A549 (cell line): ENCODE data around the gene ZNF316. TPM values are rescaled to one million over a fixed set of nuclear protein-coding genes. Genes with fewer than 3 reads are reported as not detected.

Experiments
- ATAC-seq, 2 experiments: fragments of 200-7000 bp in 1 of 2; fragments of >200 bp in 1 of 2; cut with Nextera tagmentation in 1 of 2; cut with Tn5 transposase in 1 of 2; 3 replicates each; pipeline versions ENCODE4 v1.8.0 to v1.9.1; 2018 to 2020; ENCODE audit warnings: mild to moderate bottlenecking in 1 of 2, moderate library complexity in 1 of 2
- CTCF ChIA-PET: fragments of 300-600 bp; sonication (Branson Sonifier 250); formaldehyde crosslinking; extraction: SDS; loops from one replicate; lab custom pipeline; 2021; ENCODE audit warnings: antibody characterized with exemption, inconsistent platforms; lab: Yijun Ruan, JAX
- POLR2A ChIA-PET: fragments of 350-600 bp; formaldehyde crosslinking; extraction: SDS; loops from one replicate; lab custom pipeline; 2021; ENCODE audit warnings: antibody characterized with exemption, inconsistent platforms; lab: Yijun Ruan, JAX
- DNase-seq, 2 experiments: peaks; one replicate each; pipeline versions ENCODE4 v3.0.0 to v3.0.0-alpha.2; 2011 to 2016; ENCODE audit warnings: low read depth in 1 of 2, low spot score in 1 of 2
- FAIRE-seq: peaks from 2 replicates; lab custom pipeline; 2011; peaks lifted over from hg19 to GRCh38; lab: Jason Lieb, UNC
- H3K27ac ChIP-seq, 2 experiments: fragments of >200 bp; sonication (Bioruptor Twin); formaldehyde crosslinking; 3 replicates each; pipeline ENCODE4 v1.5.1; 2016 to 2017
- H3K4me1 ChIP-seq: fragments of >200 bp; sonication (Bioruptor Twin); formaldehyde crosslinking; 3 replicates; pipeline ENCODE4 v1.6.1; 2016
- H3K4me2 ChIP-seq: fragments of >200 bp; sonication (Bioruptor Twin); formaldehyde crosslinking; 3 replicates; pipeline ENCODE4 v1.6.1; 2016
- H3K4me3 ChIP-seq: fragments of >200 bp; sonication (Bioruptor Twin); formaldehyde crosslinking; 3 replicates; pipeline ENCODE4 v1.5.1; 2016
- H3K9me3 ChIP-seq: fragments of >200 bp; sonication (Bioruptor Twin); formaldehyde crosslinking; 3 replicates; pipeline ENCODE4 v1.6.1; 2016
- BCL3 ChIP-seq: fragments of >200 bp; sonication (Bioruptor Twin); formaldehyde crosslinking; IDR thresholded peaks from 3 replicates; pipeline ENCODE4 v1.6.1; 2016
- BHLHE40 ChIP-seq: IDR thresholded peaks from 2 replicates; pipeline ENCODE4 v1.6.1; 2012; ENCODE audit warnings: low read depth, low read length, inconsistent platforms
- CHD2 ChIP-seq: fragments of 150-350 bp; IDR thresholded peaks from 2 replicates; pipeline ENCODE4 v1.6.1; 2014; ENCODE audit warnings: low read length; ENCODE audit not compliant: partially characterized antibody
- EHF ChIP-seq: fragments of 250-450 bp; sonication (Bioruptor Pico); IDR thresholded peaks from 2 replicates; pipeline ENCODE4 v1.5.0; 2020; ENCODE audit warnings: mild to moderate bottlenecking
- FOSL2 ChIP-seq, 2 experiments: fragments of 450-650 bp in 1 of 2; fragments of >200 bp in 1 of 2; sonication (Bioruptor Twin) in 1 of 2; formaldehyde crosslinking; IDR thresholded peaks; 2 replicates each; pipeline versions ENCODE4 v1.5.0 to v1.6.1; 2016 to 2020; ENCODE audit warnings: mild to moderate bottlenecking in 1 of 2, moderate library complexity in 1 of 2
- FOXS1 ChIP-seq: fragments of 250-450 bp; sonication (Bioruptor Pico); IDR thresholded peaks from 2 replicates; pipeline ENCODE4 v1.5.0; 2020; ENCODE audit warnings: mild to moderate bottlenecking, moderate library complexity
- GATA3 ChIP-seq: IDR thresholded peaks from 2 replicates; pipeline ENCODE4 v1.6.1; 2012; ENCODE audit warnings: borderline replicate concordance
- HES2 ChIP-seq: fragments of >200 bp; sonication (Bioruptor Twin); formaldehyde crosslinking; IDR thresholded peaks from 2 replicates; pipeline ENCODE4 v1.6.1; 2016
- HOXA7 ChIP-seq: fragments of 250-450 bp; sonication (Bioruptor Pico); IDR thresholded peaks from 2 replicates; pipeline ENCODE4 v1.5.0; 2020; ENCODE audit warnings: mild to moderate bottlenecking, moderate library complexity
- HOXB5 ChIP-seq: fragments of 250-450 bp; sonication (Bioruptor Pico); IDR thresholded peaks from 2 replicates; pipeline ENCODE4 v1.5.0; 2020; ENCODE audit warnings: mild to moderate bottlenecking, moderate library complexity
- JUNB ChIP-seq: fragments of >200 bp; sonication (Bioruptor Twin); formaldehyde crosslinking; IDR thresholded peaks from 2 replicates; pipeline ENCODE4 v1.6.1; 2016
- KDM5A ChIP-seq: fragments of 200-600 bp; sonication (generic); IDR thresholded peaks from 2 replicates; pipeline ENCODE4 v1.6.1; 2016; ENCODE audit warnings: antibody characterized with exemption, mild to moderate bottlenecking
- MYC ChIP-seq: IDR thresholded peaks from 2 replicates; pipeline ENCODE4 v1.6.1; 2012; ENCODE audit warnings: mild to moderate bottlenecking, inconsistent platforms, low read length, improper control_type of control experiment, borderline replicate concordance
- NR3C1 ChIP-seq: fragments of >200 bp; sonication (Bioruptor Twin); formaldehyde crosslinking; IDR thresholded peaks from 3 replicates; pipeline ENCODE4 v1.6.1; 2017
- PBX3 ChIP-seq: IDR thresholded peaks from 2 replicates; pipeline ENCODE4 v1.6.1; 2012
- RCOR1 ChIP-seq: fragments of 150-350 bp; IDR thresholded peaks from 2 replicates; pipeline ENCODE4 v1.6.1; 2014; ENCODE audit warnings: antibody characterized with exemption, low read length, low read depth
- SMC3 ChIP-seq: fragments of >200 bp; sonication (Bioruptor Twin); formaldehyde crosslinking; IDR thresholded peaks from 3 replicates; pipeline ENCODE4 v1.6.1; 2018; ENCODE audit warnings: inconsistent platforms
- SREBF2 ChIP-seq: fragments of 450-650 bp; IDR thresholded peaks from 2 replicates; pipeline ENCODE4 v1.6.1; 2014; ENCODE audit warnings: mild to moderate bottlenecking, moderate library complexity
- ZC3H11A ChIP-seq: fragments of 450-650 bp; IDR thresholded peaks from 2 replicates; pipeline ENCODE4 v1.6.1; 2014; ENCODE audit warnings: antibody characterized with exemption, mild to moderate bottlenecking
- WGBS: methylation state at CpG from one replicate; pipeline ENCODE4 v1.1.6; 2017; ENCODE audit errors: missing lambda C conversion rate; 5-methylcytosine and 5-hydroxymethylcytosine counted together
- polyA plus RNA-seq, 4 experiments: library from polyadenylated mRNA; depleted of rRNA in 3 of 4; stranded (reverse); fragments of >200 nt; fragmentation: RNase III in 1 of 4; extraction: RNeasy Plus Mini Kit Qiagen cat#74134 plus additional on column Dnase treatment in 1 of 4; gene quantifications; 2 replicates in 3 of 4; 3 replicates in 1 of 4; pipeline ENCODE4 v1.2.3, GENCODE V29; 2011 to 2017

The ZNF316 gene
- polyA plus RNA-seq, 2 of the 4 experiments (the other 2 are of a cell fraction) = 7.5 to 21.2 TPM

- POLR2A ChIA-PET = no interaction called here
- H3K4me3 ChIP-seq = no peak overlapping the region
- TF ChIP-seq SMC3 = no peak
- TF ChIP-seq, all 56 proteins: peak for 0
- peaks cover 8% of the 10 kb centered on the region; the same call in 2 of the 3 replicates for H3K4me1 ChIP-seq
- CTCF ChIA-PET = interaction anchor here (0.9 to 1.3 kb wide), 2 partner anchors 9 to 95 kb away, joined by 3 read pairs; no protein-coding TSS in a partner anchor
- no peak; a peak in 1 of 6 replicates for ATAC-seq
- no peak overlapping the region for H3K4me2 ChIP-seq
- FAIRE-seq = no peak
- no peak for DNase-seq
- no peaks in the 10 kb centered on the region for H3K9me3 ChIP-seq
- 91% methylated on average over 20 of the region's 22 CpGs for WGBS
- H3K27ac ChIP-seq = no peak overlapping the region
These were observed 5.9 kb downstream of the ZNF316 start for GRCh38 chr7:6642861-6643640.

GRCh38 chr7:6643915-6644625 lies 7.0 kb downstream of the ZNF316 start:
- ChIA-PET POLR2A (no interaction called here), CTCF (interaction anchor here (1.3 to 2.4 kb wide), 2 partner anchors 10 to 53 kb away, joined by 3 to 6 read pairs; partner anchors contain the start of gene INTS15)
- Histone ChIP-seq H3K4me1 (no peaks in the 10 kb centered on the region), H3K27ac (no peak overlapping the region), H3K4me2 (no peak overlapping the region), H3K9me3 (no peaks in the 10 kb centered on the region), H3K4me3 (no peak overlapping the region)
- TF ChIP-seq ZC3H11A (no peak), SREBF2 (no peak), GATA3 (no peak), MYC (no peak), KDM5A (no peak), HES2 (no peak), PBX3 (no peak)
- 96% methylated on average over 20 of the region's 21 CpGs for WGBS
- DNase-seq (no peak), FAIRE-seq (no peak), ATAC-seq (no peak)

- FAIRE-seq (no peak), ATAC-seq (no peak), DNase-seq (no peak)
- H3K9me3 ChIP-seq = no peaks in the 10 kb centered on the region; the same call in 2 of the 3 replicates
- no peaks in the 10 kb centered on the region for H3K4me1 ChIP-seq
- CTCF ChIA-PET = interaction anchor here (1.3 to 2.4 kb wide), 2 partner anchors 10 to 54 kb away, joined by 3 to 6 read pairs; partner anchors contain the start of gene INTS15
- TF ChIP-seq RCOR1 (no peak), HOXA7 (no peak), EHF (CRISPR knock-in tag) (no peak)
- no peak overlapping the region for H3K4me3 ChIP-seq
- POLR2A ChIA-PET = no interaction called here
- WGBS = 93% methylated on average over 10 of the region's 10 CpGs
- no peak overlapping the region for H3K27ac ChIP-seq
- H3K4me2 ChIP-seq = no peak overlapping the region
These were observed 7.6 kb downstream of the ZNF316 start for GRCh38 chr7:6644728-6645127.

- no peak for TF ChIP-seq SMC3
- no peak for TF ChIP-seq CHD2
- no peak for TF ChIP-seq JUNB
- no peak for TF ChIP-seq BCL3
- TF ChIP-seq FOXS1 = no peak
- TF ChIP-seq NR3C1 = no peak
- no peak for TF ChIP-seq BHLHE40
- TF ChIP-seq FOSL2 (IDR thresholded peaks at IDR 0.05) = no peak
- no peak for TF ChIP-seq FOSL2 (CRISPR knock-in tag; IDR thresholded peaks at IDR 0.05)
- TF ChIP-seq HOXB5 = no peak
- DNase-seq (no peak), FAIRE-seq (no peak), ATAC-seq (no peak; a peak in 1 of 6 replicates)
- CTCF ChIA-PET = interaction anchor here (2.4 kb wide), 1 partner anchor 56 kb away, joined by 6 read pairs; the partner anchor contains the start of gene INTS15
- Histone ChIP-seq H3K4me2 (no peak overlapping the region), H3K4me3 (no peak overlapping the region), H3K9me3 (peaks cover under 1% of the 10 kb centered on the region; the same call in 2 of the 3 replicates), H3K27ac (no peak overlapping the region), H3K4me1 (no peaks in the 10 kb centered on the region)
- 97% methylated on average over 7 of the region's 8 CpGs for WGBS
- POLR2A ChIA-PET = no interaction called here
These were observed 9.3 kb downstream of the ZNF316 start for GRCh38 chr7:6646465-6646864.
